Right cardiac atrium (tissue), 5 donors: ENCODE results near the gene C17orf50. TPM values are rescaled to one million over a fixed set of nuclear protein-coding genes. Genes with fewer than 3 reads are reported as not detected.

Source experiments
- ATAC-seq, 2 donors: fragments of 200-7000 bp; cut with Tn5 transposase; one replicate each; pipeline versions ENCODE4 v1.8.0 to v1.9.1; 2020; ENCODE audit warnings: moderate library complexity in 2 of 2, mild to moderate bottlenecking in 1 of 2
- DNase-seq, 3 donors: peaks; one replicate each; pipeline ENCODE4 v3.0.0-alpha.2; 2020
- H3K27ac ChIP-seq: one replicate; pipeline ENCODE4 v1.5.1; 2013; ENCODE audit warnings: mild to moderate bottlenecking, low read length, control low read depth, moderate library complexity
- H3K27me3 ChIP-seq: one replicate; pipeline ENCODE4 v1.6.1; 2013; ENCODE audit not compliant: control insufficient read depth, insufficient read depth
- H3K4me1 ChIP-seq: one replicate; pipeline ENCODE4 v1.6.1; 2013; ENCODE audit warnings: low read length; ENCODE audit not compliant: control insufficient read depth, insufficient read depth
- H3K4me3 ChIP-seq: one replicate; pipeline ENCODE4 v1.5.1; 2013; ENCODE audit warnings: low read length, control low read depth
- H3K9me3 ChIP-seq: one replicate; pipeline ENCODE4 v1.6.1; 2013; ENCODE audit warnings: low read length; ENCODE audit not compliant: control insufficient read depth
- WGBS: extraction: QIAGEN DNeasy Blood & Tissue Kit; methylation state at CpG from one replicate; pipeline ENCODE4 v1.1.7; 2013; 5-methylcytosine and 5-hydroxymethylcytosine counted together
- intact Hi-C, 4 donors: fragments of 100-400 bp; cut with DNase I; formaldehyde crosslinking; loops; one replicate each; pipeline versions ENCODE4 v1.11.0 to v1.14.0; 2022 to 2023
- polyA plus RNA-seq: library from polyadenylated mRNA; stranded (reverse); fragments of 200-250 nt; gene quantifications from one replicate; pipeline ENCODE4 v1.2.3, GENCODE V29; 2013
- total RNA-seq, 4 donors: library from RNA; stranded (reverse); fragmentation: NEBNext Ultra II Directional; extraction: Animal tissue kit (Norgen Biotek cat#: 25700); gene quantifications; one replicate each; pipeline ENCODE4 v1.2.1, GENCODE V29; 2021
- donor health status: healthy with polysubstance abuse.
- donor health status: DM: no; HTN: yes; CAD: no.
- donor health status: DM: no; HTN: no; CAD: no.
- donor health status: DM: no; HTN: yes; CAD: no; lungs with severe emphysema.
- donor health status: DM: yes; HTN: yes; CAD: no.

C17orf50 gene
- total and polyA plus RNA-seq, 5 donors: 0.14 TPM; not detected in 4

- ATAC-seq (peak in 1 of 2 donors; percentile 27), DNase-seq (peak; percentile 66 to 83 (median 82))
- Histone ChIP-seq H3K4me1 (peaks cover 7% of the 10 kb centered on the region), H3K9me3 (no peaks in the 10 kb centered on the region), H3K4me3 (no peak overlapping the region), H3K27me3 (no peaks in the 10 kb centered on the region), H3K27ac (peak overlapping the region; percentile 6)
- intact Hi-C loops: loop anchor here in 1 of 4 donors (5.0 kb wide), 1 partner anchor 54 kb away; no protein-coding TSS in a partner anchor
- WGBS: 40% methylated on average over 6 of the region's 6 CpGs
Observed at GRCh38 chr17:35726127-35726952, 34.3 kb upstream of the C17orf50 start.

GRCh38 chr17:35726953-35727460, 33.7 kb upstream of the C17orf50 start:
- no peak overlapping the region for H3K4me3 ChIP-seq
- WGBS: 59% methylated on average over 5 of the region's 5 CpGs
- H3K27me3 ChIP-seq: no peaks in the 10 kb centered on the region
- peak overlapping the region; percentile 6 for H3K27ac ChIP-seq
- intact Hi-C loops: loop anchor here in 1 of 4 donors (5.0 kb wide), 1 partner anchor 55 kb away; no protein-coding TSS in a partner anchor
- peaks cover 7% of the 10 kb centered on the region for H3K4me1 ChIP-seq
- no peak for ATAC-seq
- no peak for DNase-seq
- no peaks in the 10 kb centered on the region for H3K9me3 ChIP-seq

GRCh38 chr17:35727635-35728034, 33.1 kb upstream of the C17orf50 start:
- peaks cover 7% of the 10 kb centered on the region for H3K4me1 ChIP-seq
- no peak overlapping the region for H3K4me3 ChIP-seq
- H3K9me3 ChIP-seq: no peaks in the 10 kb centered on the region
- 84% methylated on average over 5 of the region's 5 CpGs for WGBS
- ATAC-seq (no peak), DNase-seq (no peak)
- no peaks in the 10 kb centered on the region for H3K27me3 ChIP-seq
- intact Hi-C loops: loop anchor here in 1 of 4 donors (5.0 kb wide), 1 partner anchor 55 kb away; no protein-coding TSS in a partner anchor
- H3K27ac ChIP-seq: no peak overlapping the region

- H3K9me3 ChIP-seq: no peaks in the 10 kb centered on the region
- DNase-seq (no peak), ATAC-seq (no peak)
- no peak overlapping the region for H3K4me3 ChIP-seq
- H3K27me3 ChIP-seq: no peaks in the 10 kb centered on the region
- peaks cover 7% of the 10 kb centered on the region for H3K4me1 ChIP-seq
- 93% methylated on average over 3 of the region's 3 CpGs for WGBS
- H3K27ac ChIP-seq: no peak overlapping the region
- intact Hi-C loops: loop anchor here in 1 of 4 donors (5.0 kb wide), 1 partner anchor 56 kb away; no protein-coding TSS in a partner anchor
Observed at GRCh38 chr17:35728551-35728950, 32.1 kb upstream of the C17orf50 start.

- Histone ChIP-seq H3K9me3 (no peaks in the 10 kb centered on the region), H3K27me3 (no peaks in the 10 kb centered on the region), H3K4me3 (no peak overlapping the region), H3K27ac (no peak overlapping the region), H3K4me1 (peaks cover 7% of the 10 kb centered on the region)
- WGBS: 86% methylated on average over 4 of the region's 4 CpGs
- ATAC-seq: no peak
- intact Hi-C loops: loop anchor here in 1 of 4 donors (5.0 kb wide), 1 partner anchor 57 kb away; no protein-coding TSS in a partner anchor
- DNase-seq: no peak
Observed at GRCh38 chr17:35729405-35729833, 31.3 kb upstream of the C17orf50 start.

- Histone ChIP-seq H3K4me1 (peaks cover 7% of the 10 kb centered on the region), H3K27me3 (no peaks in the 10 kb centered on the region), H3K9me3 (no peaks in the 10 kb centered on the region), H3K4me3 (no peak overlapping the region), H3K27ac (no peak overlapping the region)
- DNase-seq: no peak
- ATAC-seq: no peak
- 83% methylated on average over 10 of the region's 10 CpGs for WGBS
- intact Hi-C loops: no loop called here
Observed at GRCh38 chr17:35730400-35731005, 30.2 kb upstream of the C17orf50 start.

- Histone ChIP-seq H3K4me1 (peaks cover 7% of the 10 kb centered on the region), H3K27ac (no peak within 1 kb of the TSS), H3K27me3 (no peaks in the 10 kb centered on the region), H3K4me3 (peak within 1 kb of the TSS; percentile 71), H3K9me3 (no peaks in the 10 kb centered on the region)
- WGBS: 3% methylated on average over 44 of the region's 44 CpGs
- intact Hi-C loops: no loop called here
- DNase-seq (peak in 2 of 3 donors; percentile 84 to 85), ATAC-seq (peak; percentile 75 to 83)
Observed at GRCh38 chr17:35731239-35731916, 29.3 kb upstream of the C17orf50 start, which contains the start of gene RASL10B. RASL10B (plus strand) TSS chr17:35731639; CDS start chr17:35735185, 3,546 bp downstream.

- Histone ChIP-seq H3K27ac (no peak overlapping the region), H3K9me3 (no peaks in the 10 kb centered on the region), H3K4me1 (peaks cover 3% of the 10 kb centered on the region), H3K27me3 (no peaks in the 10 kb centered on the region), H3K4me3 (peak overlapping the region; percentile 71)
- ATAC-seq: peak; percentile 21 to 38
- DNase-seq: peak in 2 of 3 donors; percentile 58 to 60
- 14% methylated on average over 47 of the region's 47 CpGs for WGBS
- intact Hi-C loops: no loop called here
Observed at GRCh38 chr17:35731917-35732805, 28.5 kb upstream of the C17orf50 start.

GRCh38 chr17:35732806-35733136, 27.9 kb upstream of the C17orf50 start:
- Histone ChIP-seq H3K4me1 (peaks cover 3% of the 10 kb centered on the region), H3K4me3 (no peak overlapping the region), H3K27me3 (no peaks in the 10 kb centered on the region), H3K9me3 (no peaks in the 10 kb centered on the region), H3K27ac (no peak overlapping the region)
- WGBS: 60% methylated on average over 1 of the region's 1 CpG
- no peak for ATAC-seq
- DNase-seq: no peak
- intact Hi-C loops: no loop called here

- Histone ChIP-seq H3K4me3 (no peak overlapping the region), H3K4me1 (peaks cover 3% of the 10 kb centered on the region), H3K9me3 (no peaks in the 10 kb centered on the region), H3K27ac (no peak overlapping the region), H3K27me3 (no peaks in the 10 kb centered on the region)
- DNase-seq: no peak
- intact Hi-C loops: no loop called here
- no peak for ATAC-seq
- WGBS: 91% methylated on average over 6 of the region's 6 CpGs
Observed at GRCh38 chr17:35733366-35733765, 27.3 kb upstream of the C17orf50 start.
